ENCODE data around the gene PCNX2. TPM values are rescaled to one million over a fixed set of nuclear protein-coding genes. Genes with fewer than 3 reads are reported as not detected.

PCNX2 gene
- total and polyA plus RNA-seq, 2 experiments from 2014 or later = 3.9 to 11.0 TPM

DNA sequence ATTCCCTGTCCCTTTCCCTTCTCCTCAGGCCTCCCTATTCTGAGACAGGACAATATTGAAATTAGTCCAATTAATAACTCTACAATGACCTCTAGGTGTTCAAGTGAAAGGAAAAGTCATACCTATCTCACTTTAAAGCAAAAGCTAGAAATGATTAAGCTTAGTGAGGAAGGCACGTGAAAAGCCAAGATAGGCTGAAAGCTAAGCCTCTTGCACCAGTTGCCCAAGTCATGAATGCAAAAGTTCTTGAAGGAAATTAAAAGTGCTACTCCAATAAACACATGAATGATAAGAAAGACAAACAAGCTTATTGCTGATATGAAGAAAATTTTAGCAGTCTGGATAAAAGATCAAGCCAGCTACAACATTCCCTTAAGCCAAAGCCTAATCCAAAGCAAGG is 28.2 kb upstream of the PCNX2 start:
- H3K4me1 ChIP-seq (ENCODE audit: insufficient read depth) = peaks cover under 1% of the 10 kb centered on the region
- peaks cover 3% of the 10 kb centered on the region for H3K27me3 ChIP-seq
- no peak overlapping the region for H3K4me2 ChIP-seq
- H2AFZ ChIP-seq = no peak overlapping the region
- no peaks in the 10 kb centered on the region for H4K20me1 ChIP-seq (ENCODE audit: insufficient read depth, poor library complexity, severe bottlenecking)
- no peaks in the 10 kb centered on the region for H3K36me3 ChIP-seq (replicated peaks; ENCODE audit: insufficient read depth, low read depth)
- 73% methylated on average over 1 of the region's 1 CpG for WGBS (ENCODE audit: low lambda C conversion rate, missing lambda C conversion rate)
- no peak for DNase-seq (ENCODE audit: low spot score)
- no peaks in the 10 kb centered on the region for H3K9me3 ChIP-seq (ENCODE audit: low read depth)
- no peak for TF ChIP-seq EZH2phosphoT487 (IDR thresholded peaks at IDR 0.05; ENCODE audit: low read depth, severe bottlenecking, unreplicated experiment)
- TF ChIP-seq, protein P1, sequence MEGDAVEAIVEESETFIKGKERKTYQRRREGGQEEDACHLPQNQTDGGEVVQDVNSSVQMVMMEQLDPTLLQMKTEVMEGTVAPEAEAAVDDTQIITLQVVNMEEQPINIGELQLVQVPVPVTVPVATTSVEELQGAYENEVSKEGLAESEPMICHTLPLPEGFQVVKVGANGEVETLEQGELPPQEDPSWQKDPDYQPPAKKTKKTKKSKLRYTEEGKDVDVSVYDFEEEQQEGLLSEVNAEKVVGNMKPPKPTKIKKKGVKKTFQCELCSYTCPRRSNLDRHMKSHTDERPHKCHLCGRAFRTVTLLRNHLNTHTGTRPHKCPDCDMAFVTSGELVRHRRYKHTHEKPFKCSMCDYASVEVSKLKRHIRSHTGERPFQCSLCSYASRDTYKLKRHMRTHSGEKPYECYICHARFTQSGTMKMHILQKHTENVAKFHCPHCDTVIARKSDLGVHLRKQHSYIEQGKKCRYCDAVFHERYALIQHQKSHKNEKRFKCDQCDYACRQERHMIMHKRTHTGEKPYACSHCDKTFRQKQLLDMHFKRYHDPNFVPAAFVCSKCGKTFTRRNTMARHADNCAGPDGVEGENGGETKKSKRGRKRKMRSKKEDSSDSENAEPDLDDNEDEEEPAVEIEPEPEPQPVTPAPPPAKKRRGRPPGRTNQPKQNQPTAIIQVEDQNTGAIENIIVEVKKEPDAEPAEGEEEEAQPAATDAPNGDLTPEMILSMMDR (IDR thresholded peaks at IDR 0.05; ENCODE audit: poor library complexity) = no peak
- TF ChIP-seq EZH2 (IDR thresholded peaks at IDR 0.05; ENCODE audit: borderline replicate concordance) = no peak
- H3K4me3 ChIP-seq = no peak overlapping the region
- no peak overlapping the region for H3K27ac ChIP-seq
- no peaks in the 10 kb centered on the region for H3K79me2 ChIP-seq
- H3K9me2 ChIP-seq (replicated peaks; ENCODE audit: insufficient read depth) = no peaks in the 10 kb centered on the region

DNA sequence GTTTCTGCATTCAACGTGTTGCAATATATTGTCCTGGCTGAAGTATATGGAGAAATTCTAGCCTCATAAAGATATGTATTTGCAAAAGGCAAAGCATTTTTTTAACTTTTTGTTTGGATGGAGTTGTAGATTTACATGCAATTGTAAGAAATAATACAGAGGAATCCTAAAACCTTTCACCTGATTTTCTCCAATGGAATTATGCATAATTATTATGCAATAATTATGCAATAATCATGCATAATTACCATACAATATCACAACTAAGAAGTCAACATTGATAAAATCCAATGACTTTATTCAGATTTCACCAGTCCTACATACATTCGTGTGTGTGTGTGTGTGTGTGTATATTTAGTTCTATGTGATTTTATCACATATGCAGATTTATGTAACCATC is 24.5 kb upstream of the PCNX2 start:
- H3K79me2 ChIP-seq = no peaks in the 10 kb centered on the region
- 79% methylated on average over 2 of the region's 2 CpGs for WGBS (ENCODE audit: low lambda C conversion rate, missing lambda C conversion rate)
- TF ChIP-seq EZH2 (IDR thresholded peaks at IDR 0.05; ENCODE audit: borderline replicate concordance) (no peak), EZH2phosphoT487 (IDR thresholded peaks at IDR 0.05; ENCODE audit: low read depth, severe bottlenecking, unreplicated experiment) (no peak)
- TF ChIP-seq, protein P1 (IDR thresholded peaks at IDR 0.05; ENCODE audit: poor library complexity) = no peak

DNA sequence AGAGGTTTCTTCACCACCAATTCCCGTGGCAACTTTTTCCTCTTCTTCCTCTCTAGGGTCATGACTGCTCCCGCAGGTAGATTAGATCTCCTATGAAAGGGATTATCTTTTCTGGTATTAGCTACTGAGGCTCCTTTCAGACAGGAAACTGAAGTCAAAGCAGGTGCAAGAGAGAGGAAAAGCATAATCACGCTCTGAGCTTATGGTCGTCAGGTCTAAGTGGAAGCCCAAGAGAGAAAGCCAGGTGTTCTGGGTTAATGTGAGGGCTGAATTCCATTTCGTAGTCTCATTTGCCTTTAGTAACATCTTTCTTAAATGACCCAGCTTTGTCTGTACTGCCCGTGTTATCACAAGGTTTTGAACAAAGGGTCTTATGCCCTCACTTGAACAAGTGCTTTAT is 23.7 kb upstream of the PCNX2 start:
- H3K36me3 ChIP-seq (replicated peaks; ENCODE audit: insufficient read depth, low read depth) = no peaks in the 10 kb centered on the region
- no peak overlapping the region for H3K27ac ChIP-seq
- H3K79me2 ChIP-seq = no peaks in the 10 kb centered on the region
- no peak for DNase-seq (ENCODE audit: low spot score)
- peaks cover 3% of the 10 kb centered on the region for H3K27me3 ChIP-seq
- H4K20me1 ChIP-seq (ENCODE audit: insufficient read depth, poor library complexity, severe bottlenecking) = no peaks in the 10 kb centered on the region
- no peaks in the 10 kb centered on the region for H3K9me2 ChIP-seq (replicated peaks; ENCODE audit: insufficient read depth)
- no peak overlapping the region for H3K4me2 ChIP-seq
- H3K4me1 ChIP-seq (ENCODE audit: insufficient read depth) = no peaks in the 10 kb centered on the region
- H3K4me3 ChIP-seq = no peak overlapping the region
- H3K9me3 ChIP-seq (ENCODE audit: low read depth) = no peaks in the 10 kb centered on the region
- 78% methylated on average over 6 of the region's 6 CpGs for WGBS (ENCODE audit: low lambda C conversion rate, missing lambda C conversion rate)
- no peak overlapping the region for H2AFZ ChIP-seq
- TF ChIP-seq, protein P1 (IDR thresholded peaks at IDR 0.05; ENCODE audit: poor library complexity) = no peak
- TF ChIP-seq EZH2phosphoT487 (IDR thresholded peaks at IDR 0.05; ENCODE audit: low read depth, severe bottlenecking, unreplicated experiment) = no peak
- no peak for TF ChIP-seq EZH2 (IDR thresholded peaks at IDR 0.05; ENCODE audit: borderline replicate concordance)

More for the DNA sequence above, 24.5 kb upstream of the PCNX2 start:
- Histone ChIP-seq H3K4me2 (no peak overlapping the region), H3K9me2 (replicated peaks; ENCODE audit: insufficient read depth) (no peaks in the 10 kb centered on the region), H3K27ac (no peak overlapping the region), H3K4me1 (ENCODE audit: insufficient read depth) (no peaks in the 10 kb centered on the region), H3K4me3 (no peak overlapping the region), H3K9me3 (ENCODE audit: low read depth) (no peaks in the 10 kb centered on the region), H3K36me3 (replicated peaks; ENCODE audit: insufficient read depth, low read depth) (no peaks in the 10 kb centered on the region), H4K20me1 (ENCODE audit: insufficient read depth, poor library complexity, severe bottlenecking) (no peaks in the 10 kb centered on the region), H3K27me3 (peaks cover 3% of the 10 kb centered on the region), H2AFZ (no peak overlapping the region)
- DNase-seq (ENCODE audit: low spot score) = no peak

DNA sequence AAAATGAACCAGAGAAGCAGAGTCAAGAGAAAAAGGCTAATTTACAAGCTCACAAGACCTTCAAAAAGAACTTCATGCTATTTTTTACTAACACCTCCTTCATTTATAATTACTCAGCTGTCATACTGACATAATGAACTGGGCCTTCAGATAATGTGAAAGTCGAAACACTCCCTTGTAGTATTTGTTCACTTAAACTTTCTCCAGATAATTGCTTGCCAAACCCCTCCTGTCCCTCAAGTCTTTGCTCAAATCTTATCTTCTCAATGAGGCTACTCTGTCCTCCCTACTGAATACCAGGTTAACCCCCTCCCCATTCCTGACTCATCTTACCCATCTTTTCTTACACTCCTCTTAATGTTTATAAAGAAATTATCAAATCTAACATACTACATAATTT is 20.9 kb upstream of the PCNX2 start:
- 35% methylated on average over 1 of the region's 1 CpG for WGBS (ENCODE audit: low lambda C conversion rate, missing lambda C conversion rate)
- Histone ChIP-seq H3K27me3 (no peaks in the 10 kb centered on the region), H4K20me1 (ENCODE audit: insufficient read depth, poor library complexity, severe bottlenecking) (no peaks in the 10 kb centered on the region), H3K4me2 (no peak overlapping the region), H3K9me3 (ENCODE audit: low read depth) (no peaks in the 10 kb centered on the region), H3K9me2 (replicated peaks; ENCODE audit: insufficient read depth) (no peaks in the 10 kb centered on the region), H3K36me3 (replicated peaks; ENCODE audit: insufficient read depth, low read depth) (no peaks in the 10 kb centered on the region), H3K27ac (no peak overlapping the region), H3K4me3 (no peak overlapping the region), H3K79me2 (no peaks in the 10 kb centered on the region), H2AFZ (no peak overlapping the region), H3K4me1 (ENCODE audit: insufficient read depth) (no peaks in the 10 kb centered on the region)
- DNase-seq (ENCODE audit: low spot score) = no peak
- TF ChIP-seq EZH2phosphoT487 (IDR thresholded peaks at IDR 0.05; ENCODE audit: low read depth, severe bottlenecking, unreplicated experiment) = no peak
- TF ChIP-seq, protein P1 (IDR thresholded peaks at IDR 0.05; ENCODE audit: poor library complexity) = no peak
- no peak for TF ChIP-seq EZH2 (IDR thresholded peaks at IDR 0.05; ENCODE audit: borderline replicate concordance)

Measured in hepatocyte (in vitro differentiated cells).